LNCaP clone FGC (cell line): ENCODE data around the gene ALX3.

ENCODE experiments used
- DNase-seq: peaks from one replicate; pipeline ENCODE4 v3.0.0-alpha.2; 2011; ENCODE audit warnings: low read depth
- H3K4me3 ChIP-seq: 2 replicates; pipeline ENCODE4 v1.5.1; 2011; ENCODE audit warnings: mild to moderate bottlenecking, low read depth, low read length, control low read depth
- TF ChIP-seq, protein P1 (sequence below): IDR thresholded peaks from 2 replicates; pipeline ENCODE4 v1.5.1; 2012; ENCODE audit warnings: mild to moderate bottlenecking; ENCODE audit not compliant: control insufficient read depth, insufficient read depth; ENCODE audit errors: extremely low read depth

ALX3 gene

GRCh38 chr1:110060034-110060661 lies 10.3 kb downstream of the ALX3 start:
- TF ChIP-seq, protein P1, sequence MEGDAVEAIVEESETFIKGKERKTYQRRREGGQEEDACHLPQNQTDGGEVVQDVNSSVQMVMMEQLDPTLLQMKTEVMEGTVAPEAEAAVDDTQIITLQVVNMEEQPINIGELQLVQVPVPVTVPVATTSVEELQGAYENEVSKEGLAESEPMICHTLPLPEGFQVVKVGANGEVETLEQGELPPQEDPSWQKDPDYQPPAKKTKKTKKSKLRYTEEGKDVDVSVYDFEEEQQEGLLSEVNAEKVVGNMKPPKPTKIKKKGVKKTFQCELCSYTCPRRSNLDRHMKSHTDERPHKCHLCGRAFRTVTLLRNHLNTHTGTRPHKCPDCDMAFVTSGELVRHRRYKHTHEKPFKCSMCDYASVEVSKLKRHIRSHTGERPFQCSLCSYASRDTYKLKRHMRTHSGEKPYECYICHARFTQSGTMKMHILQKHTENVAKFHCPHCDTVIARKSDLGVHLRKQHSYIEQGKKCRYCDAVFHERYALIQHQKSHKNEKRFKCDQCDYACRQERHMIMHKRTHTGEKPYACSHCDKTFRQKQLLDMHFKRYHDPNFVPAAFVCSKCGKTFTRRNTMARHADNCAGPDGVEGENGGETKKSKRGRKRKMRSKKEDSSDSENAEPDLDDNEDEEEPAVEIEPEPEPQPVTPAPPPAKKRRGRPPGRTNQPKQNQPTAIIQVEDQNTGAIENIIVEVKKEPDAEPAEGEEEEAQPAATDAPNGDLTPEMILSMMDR: peak; percentile 84
- DNase-seq: no peak
- no peak overlapping the region for H3K4me3 ChIP-seq

DNA sequence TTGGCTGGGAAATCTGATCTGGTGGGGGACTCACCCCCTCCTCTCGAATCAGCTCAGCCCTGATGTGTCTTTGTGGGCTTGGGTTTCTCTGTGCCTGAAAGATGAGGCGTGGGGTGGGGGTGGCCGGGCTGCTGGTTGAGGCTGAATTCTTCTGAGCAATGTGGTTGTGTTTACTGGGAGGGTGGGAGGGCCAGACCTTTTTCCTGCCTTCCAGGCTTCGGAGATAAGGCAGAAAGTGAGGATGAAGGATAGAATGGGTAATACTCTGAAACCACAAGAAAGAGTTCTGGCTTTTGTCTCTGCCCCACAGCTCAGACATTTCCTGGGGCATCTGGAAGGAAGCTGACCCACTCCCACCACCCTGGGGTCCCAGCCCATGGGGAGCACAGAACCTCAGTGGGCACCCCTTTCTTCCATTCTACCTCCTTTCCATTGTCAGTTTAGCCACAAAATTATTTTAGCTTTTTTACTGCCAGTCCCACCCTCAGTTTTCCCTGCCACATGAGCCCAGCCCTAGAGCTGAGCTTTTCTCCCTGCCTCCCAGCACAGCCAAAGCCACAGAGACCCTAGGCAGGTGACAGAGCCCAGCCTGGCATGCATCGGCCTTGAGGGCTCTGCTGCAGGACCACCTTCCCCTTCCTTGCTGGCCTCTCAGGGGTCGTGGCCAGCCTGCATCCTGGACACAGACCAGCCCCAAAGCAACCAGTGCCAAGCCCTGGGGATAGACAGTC lies 11.2 kb downstream of the ALX3 start:
- no peak overlapping the region for H3K4me3 ChIP-seq
- TF ChIP-seq, protein P1: no peak
- no peak for DNase-seq

GRCh38 chr1:110058591-110058990 lies 11.9 kb downstream of the ALX3 start:
- DNase-seq: no peak
- no peak overlapping the region for H3K4me3 ChIP-seq
- TF ChIP-seq, protein P1: no peak

DNA sequence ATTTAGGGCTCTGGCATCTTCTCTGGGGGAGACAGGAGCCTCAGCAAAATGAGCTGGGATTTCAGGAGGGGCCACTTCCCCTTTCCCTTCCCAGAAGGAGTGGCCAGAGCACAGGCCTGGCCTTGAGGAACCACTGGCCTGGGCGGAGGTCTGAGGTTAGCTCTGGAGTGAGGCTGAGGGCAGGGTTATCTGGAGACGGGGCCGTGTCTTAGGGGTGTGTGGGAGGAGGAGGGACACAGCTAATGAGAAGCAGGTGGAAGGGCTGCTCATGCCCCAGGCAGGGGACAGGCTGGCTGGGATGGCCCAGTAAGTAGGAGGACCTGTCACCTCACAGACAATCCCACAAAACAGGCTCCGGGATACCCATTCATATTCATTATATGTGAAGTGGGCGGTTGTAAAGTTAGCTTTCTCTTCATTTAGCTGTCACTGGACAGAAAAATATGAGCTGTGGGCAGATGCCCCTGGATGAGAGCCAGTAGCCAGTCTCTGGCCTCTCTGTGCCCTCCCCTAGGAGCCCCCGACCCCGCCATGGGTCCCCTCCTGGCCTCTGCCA lies 12.4 kb downstream of the ALX3 start:
- DNase-seq: no peak
- TF ChIP-seq, protein P1: no peak
- H3K4me3 ChIP-seq: no peak overlapping the region

- TF ChIP-seq, protein P1: no peak
- H3K4me3 ChIP-seq: no peak overlapping the region
- DNase-seq: no peak
Measured at GRCh38 chr1:110056776-110057175, 13.7 kb downstream of the ALX3 start.

DNA sequence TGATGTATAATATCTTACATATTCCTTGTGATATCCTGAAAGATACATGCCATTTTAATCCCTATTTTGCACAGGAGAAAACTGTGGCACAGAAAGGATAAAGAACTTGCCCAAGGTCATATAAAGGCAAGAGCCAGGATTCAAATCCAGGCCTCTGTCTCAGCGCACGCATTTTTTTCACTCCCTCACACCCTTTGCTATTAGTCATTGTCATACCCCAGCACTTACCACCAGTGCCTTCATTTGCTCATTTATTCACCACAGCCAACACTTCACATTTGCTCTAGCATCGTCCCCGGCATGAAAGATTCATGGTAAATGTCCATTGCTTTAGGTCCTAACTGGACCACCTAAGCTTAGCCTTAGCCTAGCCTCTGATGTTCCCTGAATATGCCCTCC lies 14.2 kb downstream of the ALX3 start:
- H3K4me3 ChIP-seq: no peak overlapping the region
- DNase-seq: no peak
- TF ChIP-seq, protein P1: no peak
